Measurements from ENCODE around the gene CASQ1.

Gene CASQ1

GRCh38 chr1:160226623-160227022 lies 36.2 kb downstream of the CASQ1 start:
- DNase-seq (ENCODE audit: low spot score): no peak

DNA sequence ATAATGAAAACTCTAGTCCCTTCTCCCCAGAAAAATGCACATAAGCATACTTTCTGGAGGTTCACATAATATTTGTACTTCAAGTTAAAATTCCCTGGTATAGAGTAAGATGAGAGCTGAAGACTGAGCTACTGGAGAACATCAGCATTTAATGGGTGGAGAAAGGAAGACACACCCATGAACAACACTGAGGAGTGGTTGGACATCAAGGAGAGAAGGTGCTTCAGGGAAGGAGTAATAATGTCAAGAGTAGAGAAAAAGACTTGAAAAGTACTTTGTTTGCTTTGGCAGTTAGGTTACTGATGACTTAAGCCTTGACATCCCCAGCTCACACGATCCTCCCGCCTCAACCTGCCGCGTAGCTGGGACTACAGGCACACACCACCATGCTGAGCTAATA lies 36.7 kb downstream of the CASQ1 start:
- DNase-seq (ENCODE audit: low spot score): no peak

DNA sequence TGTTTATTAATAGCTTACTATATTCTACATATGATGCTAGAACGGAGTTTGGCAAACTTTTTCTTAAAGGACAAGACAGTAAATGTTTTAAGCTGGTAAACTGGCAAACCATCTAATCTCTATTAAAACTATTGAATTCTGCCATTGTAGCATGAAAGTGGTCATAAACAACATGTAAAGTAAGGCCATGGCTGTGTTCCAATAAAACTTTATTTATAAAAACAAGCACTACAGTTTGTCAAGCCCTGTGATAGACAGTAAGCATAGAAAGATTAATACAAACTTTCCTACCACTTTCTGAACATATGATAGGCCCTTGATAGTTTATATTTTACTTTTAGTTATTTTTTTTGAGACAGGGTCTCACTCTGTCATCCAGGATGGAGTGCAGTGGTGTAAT lies 37.2 kb downstream of the CASQ1 start:
- DNase-seq (ENCODE audit: low spot score): no peak

DNA sequence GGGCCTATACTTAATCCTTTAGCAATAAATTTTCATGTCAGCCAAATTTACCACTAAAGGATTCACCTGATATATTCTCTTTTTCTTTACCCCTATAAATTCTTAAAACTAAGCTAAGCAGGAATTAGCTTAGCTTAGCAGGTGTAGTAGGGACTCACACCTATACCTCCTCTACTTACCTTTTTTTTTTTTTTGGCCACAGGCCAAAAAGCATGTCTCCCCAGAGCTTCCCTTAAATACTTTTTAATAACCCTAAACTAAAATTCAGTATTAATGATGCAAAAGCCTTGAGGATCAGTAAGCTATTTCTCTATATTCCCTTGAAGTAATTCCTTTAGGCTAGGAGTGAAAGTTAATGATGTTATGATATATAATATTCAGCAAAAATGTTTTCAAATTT lies 38.1 kb downstream of the CASQ1 start:
- DNase-seq (ENCODE audit: low spot score): no peak

GRCh38 chr1:160232911-160233310 lies 42.5 kb downstream of the CASQ1 start:
- no peak for DNase-seq (ENCODE audit: low spot score)

DNA sequence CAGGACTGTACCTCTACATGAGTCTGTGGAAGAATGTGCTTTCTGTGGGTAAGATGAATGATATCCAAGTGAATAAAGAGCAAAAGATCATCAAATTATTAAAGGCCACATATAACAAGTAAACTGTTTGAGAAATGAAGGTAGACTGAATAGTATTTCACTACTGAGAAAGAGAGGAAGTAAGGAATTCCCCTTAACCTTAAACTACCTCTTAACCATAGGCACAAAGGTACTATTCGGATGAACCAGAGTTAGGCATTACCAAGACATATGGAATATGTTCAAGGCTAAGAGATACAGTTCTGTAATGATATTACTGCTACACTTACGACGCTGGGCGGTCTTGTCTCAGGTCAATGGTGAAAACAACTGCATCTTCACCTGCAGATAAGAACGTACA lies 46.4 kb downstream of the CASQ1 start:
- DNase-seq (ENCODE audit: low spot score): no peak

DNA sequence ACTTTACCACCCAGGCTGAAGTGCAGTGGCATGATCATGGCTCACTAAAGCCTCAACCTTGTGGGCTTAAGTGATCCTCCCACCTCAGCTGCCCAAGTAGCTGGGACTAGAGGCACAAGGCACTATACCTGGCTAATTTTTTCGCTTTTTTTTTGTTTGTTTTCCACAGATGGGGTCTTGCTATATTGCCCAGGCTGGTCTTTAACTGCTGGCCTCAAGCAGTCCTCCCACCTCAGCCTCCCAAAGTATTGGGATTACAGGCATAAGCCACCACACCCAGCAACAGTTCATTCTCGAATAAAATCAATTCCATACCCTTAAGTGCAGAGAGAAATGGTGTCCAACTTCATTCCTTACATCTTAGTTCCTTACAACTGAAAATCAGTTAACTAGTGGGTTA lies 47.2 kb downstream of the CASQ1 start:
- DNase-seq (ENCODE audit: low spot score): no peak

DNA sequence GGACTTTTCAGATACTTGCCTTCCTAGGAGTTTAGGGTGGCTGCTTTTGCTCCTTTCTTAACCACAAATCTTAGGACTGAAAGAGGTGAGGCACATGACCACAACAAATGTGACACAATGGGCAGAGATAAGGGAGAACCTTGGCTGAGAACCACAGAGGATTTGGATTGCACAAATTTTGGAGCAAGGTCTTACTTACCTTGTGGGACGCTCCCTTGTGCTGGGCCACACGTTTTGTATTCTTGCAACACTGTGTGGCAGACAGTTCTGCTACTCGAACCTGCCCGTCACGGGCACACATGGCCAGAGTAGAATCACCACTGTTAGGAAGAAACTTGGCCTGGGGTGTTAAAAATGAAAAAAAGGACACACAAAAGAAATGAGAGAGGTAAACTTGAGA lies 48.0 kb downstream of the CASQ1 start:
- DNase-seq (ENCODE audit: low spot score): no peak

DNA sequence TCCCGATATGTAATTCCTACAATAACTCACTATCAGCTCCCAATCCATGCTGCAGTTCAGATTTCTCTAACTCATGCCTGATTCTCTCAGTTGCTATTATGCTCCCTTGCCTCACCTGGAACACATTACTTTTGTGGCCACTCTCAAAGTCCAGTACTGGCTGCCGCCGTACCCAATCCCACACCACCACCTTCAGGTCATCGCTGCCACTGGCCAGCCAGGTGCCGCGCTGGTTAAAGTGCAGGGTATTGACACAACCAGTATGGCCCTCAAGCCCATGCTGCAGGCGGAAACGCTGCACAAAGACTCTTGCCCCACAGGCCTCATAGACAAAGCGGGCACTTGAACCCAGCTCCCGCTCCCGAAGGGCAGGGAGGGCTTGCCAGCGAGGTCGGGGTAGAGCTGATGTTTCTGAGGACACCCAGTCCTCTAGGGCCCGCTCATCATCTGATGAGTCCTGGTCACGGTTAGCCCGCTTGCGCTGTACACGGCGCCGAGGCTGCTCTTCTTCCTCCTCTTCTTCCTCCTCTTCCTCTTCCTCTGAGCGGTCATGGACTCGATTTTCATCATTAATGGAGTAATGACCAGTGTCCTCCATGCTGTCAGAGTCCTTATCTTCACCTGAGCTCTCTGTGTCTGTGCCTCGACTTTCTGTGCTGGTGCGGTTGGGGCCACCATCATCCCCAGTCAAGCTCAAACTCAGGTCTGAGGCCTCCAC lies 49.4 kb downstream of the CASQ1 start:
- no peak for DNase-seq (ENCODE audit: low spot score)

DNA sequence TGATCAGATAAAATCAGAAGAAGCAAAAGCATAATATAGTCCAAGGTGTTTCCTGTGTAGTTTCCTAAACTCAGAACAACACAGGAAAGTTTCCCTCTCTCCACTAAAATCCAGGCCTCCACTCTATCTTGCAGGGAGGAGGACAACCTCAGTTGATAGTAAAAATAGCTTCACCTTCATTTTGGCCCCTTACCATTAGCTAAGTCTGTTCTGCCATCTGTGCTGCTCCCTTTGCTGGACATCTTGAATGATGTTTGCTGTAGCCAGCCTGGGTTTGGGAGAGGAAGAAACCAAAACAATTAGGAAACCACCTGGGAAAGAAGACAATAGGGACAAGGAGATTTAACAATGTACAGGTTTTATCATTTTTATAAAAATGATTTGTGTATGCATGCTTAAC lies 53.4 kb downstream of the CASQ1 start:
- DNase-seq (ENCODE audit: low spot score): no peak

DNA sequence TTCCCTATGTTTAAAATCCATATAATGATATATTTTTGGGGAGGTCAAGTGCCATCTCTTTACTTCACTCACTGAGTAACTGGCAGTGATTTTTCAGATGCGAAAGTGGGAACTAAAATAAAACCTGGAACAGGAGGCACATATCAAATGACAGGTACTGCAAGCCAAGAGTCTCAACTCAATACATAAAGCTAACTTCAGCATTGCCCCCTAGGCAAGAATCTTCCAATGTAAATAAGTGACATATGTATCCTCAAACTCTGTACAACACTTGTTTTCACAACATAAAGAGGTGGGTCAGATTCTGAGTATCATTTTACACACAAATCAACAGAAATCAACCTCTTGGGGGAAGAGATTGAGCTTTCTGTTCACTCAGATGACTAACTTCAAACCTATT lies 53.8 kb downstream of the CASQ1 start:
- no peak for DNase-seq (ENCODE audit: low spot score)

DNA sequence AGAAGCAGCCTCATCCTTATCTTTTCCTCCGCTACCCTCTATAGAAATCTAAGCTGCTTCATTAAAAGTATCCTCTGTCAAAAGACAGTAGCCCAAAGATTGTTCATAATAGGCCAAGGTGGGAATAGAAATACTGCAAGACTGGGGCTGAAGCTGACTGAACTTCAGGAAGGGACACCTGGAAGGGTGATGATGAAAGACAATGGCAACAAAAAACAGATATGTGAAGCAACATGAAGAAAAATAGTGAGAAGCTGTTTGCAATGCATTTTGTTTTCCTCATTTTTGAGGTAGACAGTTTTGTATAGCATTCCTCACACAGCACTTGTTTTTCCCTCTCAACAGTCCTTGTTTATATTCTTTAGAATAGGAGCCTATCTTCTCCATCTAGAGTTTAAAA lies 55.1 kb downstream of the CASQ1 start:
- DNase-seq (ENCODE audit: low spot score): no peak

DNA sequence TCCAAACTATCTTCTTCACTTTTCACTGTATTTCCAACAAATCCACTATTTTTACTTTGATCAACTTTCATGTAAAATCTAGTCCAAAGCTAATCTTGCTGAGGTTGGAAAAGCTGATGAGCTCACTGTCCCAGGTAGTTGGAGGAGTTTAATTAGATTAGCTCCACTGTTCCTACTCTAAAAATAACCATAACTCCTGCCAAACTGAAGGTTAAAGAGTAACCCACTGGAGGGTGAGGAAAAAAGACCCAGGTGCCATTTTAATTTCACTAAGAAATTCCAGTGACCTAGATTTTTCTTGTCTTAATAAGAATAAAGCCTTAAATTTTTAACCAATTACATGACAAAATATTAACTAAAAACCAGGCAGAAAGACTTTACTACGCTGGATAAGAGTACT lies 56.7 kb downstream of the CASQ1 start:
- no peak for DNase-seq (ENCODE audit: low spot score)

DNA sequence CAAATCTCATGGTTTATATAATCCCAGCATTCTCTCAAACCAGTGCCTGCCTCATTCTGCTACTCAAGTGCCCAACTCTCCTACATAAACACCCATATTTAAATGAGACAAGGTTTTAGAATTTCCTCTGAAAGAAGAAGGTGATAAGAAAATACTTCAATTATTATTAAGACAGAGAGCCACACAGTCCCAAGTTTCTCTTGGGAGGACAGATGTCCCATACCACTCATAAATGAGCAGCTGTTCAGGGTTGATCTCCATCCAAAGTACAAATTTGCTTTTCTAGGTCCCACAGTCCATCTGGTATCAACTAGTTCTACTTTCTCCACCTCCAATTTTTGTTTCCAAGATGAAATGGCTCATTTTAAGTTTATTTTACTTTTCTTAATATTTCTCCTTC lies 60.6 kb downstream of the CASQ1 start:
- peak; percentile 46 for DNase-seq (ENCODE audit: low spot score)
